HFFc6 (cell line): Measurements from ENCODE around the gene BDP1. TPM values are rescaled to one million over a fixed set of nuclear protein-coding genes. Genes with fewer than 3 reads are reported as not detected.

Experiments
- DNase-seq: peaks from one replicate; pipeline ENCODE4 v3.0.0-alpha.2; 2018
- H3K27ac Mint-ChIP-seq: 2 replicates; pipeline ENCODE4 v1.8.0; 2020; ENCODE audit warnings: mild to moderate bottlenecking, mixed read lengths
- H3K27me3 Mint-ChIP-seq: 2 replicates; pipeline ENCODE4 v1.8.0; 2021; ENCODE audit warnings: mild to moderate bottlenecking, moderate library complexity, mixed read lengths; ENCODE audit not compliant: insufficient read depth
- H3K36me3 Mint-ChIP-seq: 2 replicates; pipeline ENCODE4 v1.8.0; 2021; ENCODE audit warnings: low read depth, mixed read lengths
- H3K4me1 Mint-ChIP-seq: 2 replicates; pipeline ENCODE4 v1.8.0; 2020; ENCODE audit warnings: low read depth, mixed read lengths
- H3K4me3 Mint-ChIP-seq: 2 replicates; pipeline ENCODE4 v1.8.0; 2020; ENCODE audit warnings: mild to moderate bottlenecking, moderate library complexity, mixed read lengths
- H3K9me3 Mint-ChIP-seq: 2 replicates; pipeline ENCODE4 v1.8.0; 2020; ENCODE audit warnings: mild to moderate bottlenecking, mixed read lengths
- total RNA-seq, 6 experiments: library from RNA; stranded (reverse); fragmentation: NEBNext Ultra II Directional; extraction: Animal tissue kit (Norgen Biotek cat#: 25700); gene quantifications; 2 replicates in 1 of 6; 3 replicates in 5 of 6; pipeline ENCODE4 v1.2.3, GENCODE V29; 2021
- TF ChIP-seq, protein P1 (sequence below): fragments of 200-600 bp; sonication (generic); IDR thresholded peaks from 2 replicates; pipeline ENCODE4 v1.5.0; 2021; ENCODE audit warnings: antibody characterized with exemption, mild to moderate bottlenecking

Gene BDP1
- total RNA-seq, 6 experiments from 2014 or later: 13.1 to 15.9 (median 14.8) TPM

- no peaks in the 10 kb centered on the region for H3K9me3 Mint-ChIP-seq
- DNase-seq: peak; percentile 1
Measured at GRCh38 chr5:71586052-71586940, 130.8 kb downstream of the BDP1 start.

DNA sequence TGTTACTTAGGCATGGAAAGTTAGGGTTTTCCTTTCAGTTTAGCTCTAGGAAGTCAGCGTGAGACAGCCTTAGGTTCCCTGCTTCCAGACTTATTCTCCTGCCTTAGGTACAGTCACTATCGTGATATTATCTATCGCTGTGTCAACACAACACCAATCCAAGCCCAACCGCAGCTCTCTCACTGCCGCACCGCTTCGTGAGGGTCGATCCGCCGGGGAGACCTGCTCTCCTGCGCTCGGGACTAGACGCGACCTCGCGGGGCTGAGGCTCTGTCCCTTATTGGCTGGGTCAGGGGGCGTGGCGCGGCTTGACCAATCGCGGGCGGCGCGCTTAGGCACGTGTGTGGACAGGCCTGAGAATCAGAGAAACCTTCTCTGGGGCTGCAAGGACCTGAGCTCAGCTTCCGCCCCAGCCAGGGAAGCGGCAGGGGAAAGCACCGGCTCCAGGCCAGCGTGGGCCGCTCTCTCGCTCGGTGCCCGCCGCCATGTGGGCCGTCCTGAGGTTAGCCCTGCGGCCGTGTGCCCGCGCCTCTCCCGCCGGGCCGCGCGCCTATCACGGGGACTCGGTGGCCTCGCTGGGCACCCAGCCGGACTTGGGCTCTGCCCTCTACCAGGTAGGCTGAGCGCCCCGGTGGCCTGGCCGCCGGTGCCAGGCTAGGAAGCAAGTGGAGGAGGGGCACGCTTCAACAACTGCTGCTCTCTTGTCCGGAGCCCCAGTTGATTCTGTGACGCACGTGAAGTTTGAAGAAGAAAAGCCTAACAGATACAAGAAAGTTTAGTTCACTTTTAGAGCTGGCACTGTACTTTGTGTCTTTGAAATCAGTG, 131.7 kb downstream of the BDP1 start, which contains the start of gene MCCC2:
Gene MCCC2 (plus strand): TSS at position 400 of the 825 bp plus-strand sequence. CDS start 86 bp downstream, at position 486.
- TF ChIP-seq, protein P1, sequence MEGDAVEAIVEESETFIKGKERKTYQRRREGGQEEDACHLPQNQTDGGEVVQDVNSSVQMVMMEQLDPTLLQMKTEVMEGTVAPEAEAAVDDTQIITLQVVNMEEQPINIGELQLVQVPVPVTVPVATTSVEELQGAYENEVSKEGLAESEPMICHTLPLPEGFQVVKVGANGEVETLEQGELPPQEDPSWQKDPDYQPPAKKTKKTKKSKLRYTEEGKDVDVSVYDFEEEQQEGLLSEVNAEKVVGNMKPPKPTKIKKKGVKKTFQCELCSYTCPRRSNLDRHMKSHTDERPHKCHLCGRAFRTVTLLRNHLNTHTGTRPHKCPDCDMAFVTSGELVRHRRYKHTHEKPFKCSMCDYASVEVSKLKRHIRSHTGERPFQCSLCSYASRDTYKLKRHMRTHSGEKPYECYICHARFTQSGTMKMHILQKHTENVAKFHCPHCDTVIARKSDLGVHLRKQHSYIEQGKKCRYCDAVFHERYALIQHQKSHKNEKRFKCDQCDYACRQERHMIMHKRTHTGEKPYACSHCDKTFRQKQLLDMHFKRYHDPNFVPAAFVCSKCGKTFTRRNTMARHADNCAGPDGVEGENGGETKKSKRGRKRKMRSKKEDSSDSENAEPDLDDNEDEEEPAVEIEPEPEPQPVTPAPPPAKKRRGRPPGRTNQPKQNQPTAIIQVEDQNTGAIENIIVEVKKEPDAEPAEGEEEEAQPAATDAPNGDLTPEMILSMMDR: no peak
- peak; percentile 93 for DNase-seq
- Mint-ChIP-seq H3K27ac (peak within 1 kb of the TSS; percentile 91), H3K4me3 (peak within 1 kb of the TSS; percentile 91), H3K27me3 (no peaks in the 10 kb centered on the region; the same call in 1 of the 2 replicates), H3K9me3 (no peaks in the 10 kb centered on the region), H3K36me3 (no peaks in the 10 kb centered on the region; the same call in 1 of the 2 replicates), H3K4me1 (peaks cover 19% of the 10 kb centered on the region)

More at GRCh38 chr5:71586052-71586940, 130.8 kb downstream of the BDP1 start:
- Mint-ChIP-seq H3K4me3 (peak overlapping the region; percentile 91), H3K27ac (peak overlapping the region; percentile 91), H3K36me3 (no peaks in the 10 kb centered on the region; the same call in 1 of the 2 replicates), H3K4me1 (peaks cover 19% of the 10 kb centered on the region), H3K27me3 (no peaks in the 10 kb centered on the region; the same call in 1 of the 2 replicates)
- TF ChIP-seq, protein P1: no peak

DNA sequence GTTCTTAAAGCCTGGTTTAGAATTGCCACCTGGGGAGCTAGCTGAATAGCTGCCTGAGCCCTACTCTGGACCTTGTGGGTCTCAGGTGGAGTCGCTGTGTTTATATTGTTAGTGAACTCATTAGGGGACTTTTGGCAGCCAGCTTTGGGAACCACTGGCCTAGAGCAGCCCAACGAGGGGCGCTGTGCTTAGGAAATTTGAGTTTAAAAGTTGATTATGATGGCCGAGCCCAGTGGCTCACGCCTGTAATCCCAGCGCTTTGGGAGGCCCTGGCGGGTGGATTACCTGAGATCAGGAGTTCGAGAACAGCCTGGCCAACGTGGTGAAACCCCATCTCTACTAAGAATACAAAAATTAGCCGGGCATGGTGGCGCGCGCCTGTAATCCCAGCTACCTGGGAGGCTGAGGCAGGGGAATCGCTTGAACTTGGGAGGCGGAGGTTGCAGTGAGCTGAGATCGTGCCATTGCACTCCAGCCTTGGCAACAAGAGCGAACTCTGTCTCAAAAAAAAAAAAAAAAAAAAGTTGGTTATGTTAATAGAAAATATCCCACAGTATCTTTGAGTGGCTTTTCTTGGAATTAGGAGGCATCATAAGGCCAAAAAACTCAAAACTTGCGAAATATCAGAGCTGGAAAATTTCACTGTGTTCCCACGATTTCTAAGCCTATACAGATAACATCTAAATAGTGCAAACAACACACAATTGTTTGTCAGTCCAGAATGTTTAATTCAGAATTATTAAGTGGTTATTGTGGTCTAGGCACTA, 132.5 kb downstream of the BDP1 start:
- Mint-ChIP-seq H3K9me3 (no peaks in the 10 kb centered on the region), H3K4me1 (peaks cover 19% of the 10 kb centered on the region), H3K36me3 (no peaks in the 10 kb centered on the region; the same call in 1 of the 2 replicates), H3K27ac (peak overlapping the region; percentile 91), H3K4me3 (peak overlapping the region; percentile 91), H3K27me3 (no peaks in the 10 kb centered on the region; the same call in 1 of the 2 replicates)
- DNase-seq: no peak
- TF ChIP-seq, protein P1: peak; percentile 18; the same call in 1 of the 2 replicates

DNA sequence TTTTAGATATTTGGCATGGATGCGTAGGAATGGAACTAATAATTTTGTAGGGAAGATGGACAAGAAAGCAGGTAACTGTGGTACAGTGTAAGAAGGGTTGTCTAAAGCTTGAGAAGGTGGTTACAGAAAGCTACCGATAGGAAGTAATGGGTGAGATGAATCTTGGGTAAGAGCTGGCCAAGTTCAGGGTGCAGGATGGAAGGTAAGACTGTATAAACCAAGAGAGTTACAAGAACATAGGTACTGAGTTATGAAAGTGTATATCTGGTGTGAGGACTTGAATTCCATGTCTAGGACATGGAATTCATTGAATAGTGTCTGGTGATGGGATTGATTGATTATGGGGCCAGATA, 133.1 kb downstream of the BDP1 start:
- Mint-ChIP-seq H3K9me3 (no peaks in the 10 kb centered on the region), H3K27me3 (no peaks in the 10 kb centered on the region; the same call in 1 of the 2 replicates), H3K4me1 (peaks cover 19% of the 10 kb centered on the region), H3K36me3 (no peaks in the 10 kb centered on the region; the same call in 1 of the 2 replicates), H3K4me3 (no peak overlapping the region), H3K27ac (no peak overlapping the region)
- TF ChIP-seq, protein P1: no peak
- DNase-seq: no peak

DNA sequence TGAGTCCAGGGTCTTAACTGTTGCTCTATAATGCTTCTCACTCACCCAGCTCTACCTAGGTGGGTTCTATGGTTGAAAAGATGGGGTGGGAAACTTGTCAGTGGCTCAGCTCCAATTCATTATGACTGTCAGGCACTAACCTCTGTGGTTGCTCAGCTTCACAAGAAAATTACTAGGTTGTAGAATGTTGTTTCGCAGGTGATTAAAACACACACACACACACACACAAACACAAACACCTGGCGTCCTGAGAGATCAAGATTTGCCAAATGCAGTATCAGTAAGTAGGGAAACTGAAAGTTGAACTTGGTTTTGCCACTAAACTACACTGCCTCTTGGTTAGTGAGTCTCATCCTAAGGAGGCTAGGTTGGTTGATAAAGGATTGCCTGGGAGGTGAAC, 134.5 kb downstream of the BDP1 start:
- no peak for DNase-seq
- Mint-ChIP-seq H3K4me3 (no peak overlapping the region), H3K9me3 (no peaks in the 10 kb centered on the region), H3K27ac (no peak overlapping the region), H3K4me1 (peaks cover 19% of the 10 kb centered on the region), H3K36me3 (no peaks in the 10 kb centered on the region), H3K27me3 (no peaks in the 10 kb centered on the region)
- TF ChIP-seq, protein P1: no peak
